GM19372 (cell line): ENCODE measurements around the gene MORN4.

Source experiments
- ATAC-seq: cut with Tn5 transposase; IDR thresholded peaks from one replicate; pipeline ENCODE4 v1.9.1; 2021; ENCODE audit warnings: mild to moderate bottlenecking, low read depth, moderate library complexity; ENCODE audit not compliant: unreplicated experiment

Gene MORN4

DNA sequence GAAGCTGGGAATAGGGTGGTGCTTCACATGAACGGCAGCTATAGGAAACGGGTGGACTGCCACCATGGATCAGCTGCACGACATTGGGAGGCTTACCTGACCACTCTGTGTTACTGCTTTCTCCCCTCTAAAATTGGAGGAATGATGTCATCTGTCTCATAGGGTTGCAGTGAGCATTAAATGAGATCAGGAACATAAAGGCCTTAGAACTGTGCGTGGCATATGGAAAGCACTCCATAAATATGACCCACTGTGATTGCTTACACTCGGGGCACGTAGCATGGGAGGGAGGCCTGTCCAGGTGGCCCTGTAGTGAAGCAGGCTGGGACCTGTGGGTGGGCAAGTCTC, 34.1 kb downstream of the MORN4 start:
- ATAC-seq = no peak

DNA sequence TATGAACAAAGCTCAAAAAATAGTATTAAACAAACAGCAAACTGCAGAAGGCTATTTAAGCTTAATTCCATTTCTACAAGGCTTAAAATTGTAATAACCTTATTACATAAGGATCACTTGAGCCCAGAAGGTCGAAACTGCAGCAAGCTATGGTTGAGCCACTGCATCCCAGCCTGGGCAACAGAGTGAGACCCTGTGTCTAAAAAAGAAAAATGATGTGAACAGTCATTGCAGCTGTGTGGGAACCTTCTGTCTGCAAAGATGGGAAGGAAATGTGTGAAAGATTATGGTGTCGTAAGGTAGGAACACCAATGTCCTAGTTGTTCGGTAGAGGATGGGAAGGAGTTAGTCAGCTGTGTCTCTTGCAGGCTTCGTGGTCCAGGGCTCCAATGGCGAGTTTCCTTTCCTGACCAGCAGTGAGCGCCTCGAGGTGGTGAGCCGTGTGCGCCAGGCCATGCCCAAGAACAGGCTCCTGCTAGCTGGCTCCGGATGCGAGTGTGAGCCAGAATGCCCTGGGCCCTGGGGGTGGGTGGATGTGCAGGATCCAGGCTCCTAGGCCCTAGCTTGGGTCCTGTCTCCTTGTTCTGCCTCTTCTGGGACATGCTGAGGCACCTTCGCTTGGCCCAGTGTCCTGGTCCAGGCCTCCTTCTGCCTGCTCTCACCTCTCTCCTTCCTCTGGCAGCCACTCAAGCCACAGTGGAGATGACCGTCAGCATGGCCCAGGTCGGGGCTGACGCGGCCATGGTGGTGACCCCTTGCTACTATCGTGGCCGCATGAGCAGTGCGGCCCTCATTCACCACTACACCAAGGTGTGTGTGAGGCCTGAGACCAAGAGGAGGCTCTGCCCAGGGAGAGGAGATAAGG, 34.7 kb downstream of the MORN4 start:
- ATAC-seq = no peak

GRCh38 chr10:97597778-97598177, 35.5 kb downstream of the MORN4 start:
- no peak for ATAC-seq

GRCh38 chr10:97596101-97597082, 36.9 kb downstream of the MORN4 start:
- ATAC-seq = no peak

GRCh38 chr10:97593421-97593820, 39.9 kb downstream of the MORN4 start:
- no peak for ATAC-seq

DNA sequence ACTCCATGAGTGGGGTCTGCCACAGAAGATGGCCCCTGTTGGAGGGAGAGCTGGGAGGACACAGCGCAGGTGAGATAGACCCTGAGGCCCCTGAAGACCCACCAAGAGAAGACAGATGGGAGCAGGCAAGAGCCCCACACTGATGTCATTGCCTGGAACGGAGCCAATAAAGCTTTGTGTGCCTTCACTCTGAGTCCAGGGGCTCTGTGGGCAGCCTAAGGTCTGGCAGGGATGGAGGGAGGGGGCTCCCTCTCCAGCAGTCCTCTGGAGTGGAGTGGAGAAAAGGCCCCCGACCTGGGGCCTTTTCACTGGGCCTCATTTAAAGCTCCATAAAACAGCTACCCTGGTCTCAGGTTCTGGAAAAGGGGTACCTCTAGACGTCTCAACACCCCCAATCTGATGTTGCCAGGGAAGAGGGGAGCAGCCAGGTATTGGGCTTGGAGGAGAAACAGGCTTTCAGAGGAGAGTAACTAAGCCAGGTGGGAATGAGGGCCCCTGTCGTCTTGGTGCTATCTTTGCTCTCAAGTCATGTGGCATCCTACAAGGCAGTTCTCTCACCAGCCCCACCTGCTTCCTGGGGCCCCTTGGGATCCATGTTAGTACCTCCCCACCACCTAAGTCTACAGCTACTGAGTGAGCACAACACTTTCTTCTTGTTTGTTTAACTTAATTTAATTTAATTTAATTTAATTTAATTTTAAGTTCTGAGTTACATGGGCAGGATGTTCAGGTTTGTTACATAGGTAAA, 42.4 kb downstream of the MORN4 start:
- ATAC-seq = no peak

- ATAC-seq = no peak
Observed at GRCh38 chr10:97590082-97590747, 43.1 kb downstream of the MORN4 start.

DNA sequence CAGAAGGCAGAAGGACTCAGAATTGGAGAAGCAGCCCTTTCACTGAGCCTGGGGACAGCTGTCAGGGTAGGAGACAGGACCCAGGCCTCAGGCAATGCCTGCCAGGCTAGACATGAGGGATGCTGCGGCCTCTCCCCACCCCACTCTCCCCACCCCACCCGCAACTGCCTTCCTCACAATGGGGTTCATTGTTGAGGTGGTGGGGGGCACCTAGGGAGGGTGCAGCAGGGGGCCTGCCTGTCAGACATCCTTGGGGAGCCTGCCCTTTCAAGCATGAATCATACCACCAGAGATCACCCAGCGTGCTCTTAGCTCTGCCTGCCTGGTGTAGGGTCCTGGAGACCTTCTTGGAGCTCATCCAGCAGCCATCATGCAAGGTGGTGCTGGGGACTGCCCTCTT, 43.8 kb downstream of the MORN4 start, which contains the start of gene C10orf62:
Gene C10orf62, plus strand, starts transcription at position 243 of the 400 bp plus-strand sequence. CDS start 177 bp downstream, outside the sequence.
- no peak for ATAC-seq

- no peak for ATAC-seq
Observed at GRCh38 chr10:97587183-97587582, 46.1 kb downstream of the MORN4 start.

GRCh38 chr10:97585439-97585811, 47.9 kb downstream of the MORN4 start:
- no peak for ATAC-seq

DNA sequence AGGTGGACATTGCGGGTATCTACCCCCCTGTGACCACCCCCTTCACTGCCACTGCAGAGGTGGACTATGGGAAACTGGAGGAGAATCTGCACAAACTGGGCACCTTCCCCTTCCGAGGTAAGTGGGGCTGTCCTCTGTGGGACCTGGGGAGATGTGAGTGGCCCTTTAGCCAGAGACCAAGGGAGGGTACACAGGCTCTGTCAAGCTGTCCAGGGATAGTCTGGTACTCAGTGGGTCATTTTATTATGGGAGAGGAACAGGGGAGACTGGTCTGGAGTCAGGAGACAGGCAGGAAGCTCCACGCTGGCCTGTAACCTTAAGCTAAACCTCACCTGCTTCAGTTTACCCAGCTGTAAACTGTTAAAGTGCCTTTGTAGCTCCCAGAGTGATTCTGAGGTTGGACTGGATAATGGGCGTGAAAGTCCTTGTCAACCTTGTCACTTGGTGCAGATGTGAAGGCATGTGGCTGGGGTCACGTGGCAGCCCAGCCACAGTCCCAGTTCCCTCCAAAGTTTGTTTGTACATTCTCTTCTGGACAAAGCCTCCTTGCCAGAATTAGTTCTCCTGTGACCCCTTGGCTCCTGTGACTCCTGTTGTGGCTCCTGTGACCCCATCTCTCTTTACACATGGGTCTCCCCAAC, 48.4 kb downstream of the MORN4 start:
- no peak for ATAC-seq

DNA sequence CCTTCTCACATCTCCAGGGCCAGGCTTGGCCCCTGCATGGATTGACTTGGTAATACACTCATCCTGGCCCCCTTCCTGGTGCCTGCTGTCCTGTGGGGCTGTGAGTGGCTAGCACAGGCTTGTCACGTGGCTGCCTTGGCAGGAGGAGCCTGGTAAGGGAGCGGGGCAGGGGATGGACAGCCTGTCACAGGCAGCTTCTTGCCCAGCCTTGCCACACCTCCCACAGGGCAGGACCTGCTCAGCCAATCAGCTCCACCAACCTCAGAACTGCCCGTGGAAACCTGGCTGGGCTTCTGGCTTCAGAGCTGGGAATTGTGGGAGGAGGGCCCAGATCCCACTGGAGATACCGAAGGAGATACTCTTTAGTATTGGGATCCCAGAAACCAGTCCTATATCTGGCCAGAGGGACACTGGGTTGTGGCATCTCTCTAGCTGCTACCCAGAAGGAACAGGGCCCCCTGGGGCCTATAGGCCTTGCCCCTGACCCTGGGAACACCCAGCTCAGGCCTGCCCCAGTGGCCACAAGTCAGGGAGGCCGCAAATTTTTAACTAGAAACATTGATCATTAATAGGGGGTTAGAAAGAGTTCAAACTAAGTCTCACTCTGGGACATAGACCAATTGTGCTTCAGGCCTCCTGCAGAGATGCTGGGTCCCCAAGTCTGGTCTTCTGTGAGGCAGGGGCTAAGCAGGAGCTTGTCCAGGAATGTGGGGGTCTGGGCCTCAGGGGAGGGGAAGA, 49.1 kb downstream of the MORN4 start, which contains the start of gene HOGA1:
Gene HOGA1, plus strand, starts transcription at position 330 of the 738 bp plus-strand sequence. Its CDS starts 315 bp downstream, at position 645.
- no peak for ATAC-seq

GRCh38 chr10:97583476-97583875, 49.8 kb downstream of the MORN4 start:
- ATAC-seq = no peak

- no peak for ATAC-seq
Observed at GRCh38 chr10:97582169-97582568, 51.1 kb downstream of the MORN4 start.

DNA sequence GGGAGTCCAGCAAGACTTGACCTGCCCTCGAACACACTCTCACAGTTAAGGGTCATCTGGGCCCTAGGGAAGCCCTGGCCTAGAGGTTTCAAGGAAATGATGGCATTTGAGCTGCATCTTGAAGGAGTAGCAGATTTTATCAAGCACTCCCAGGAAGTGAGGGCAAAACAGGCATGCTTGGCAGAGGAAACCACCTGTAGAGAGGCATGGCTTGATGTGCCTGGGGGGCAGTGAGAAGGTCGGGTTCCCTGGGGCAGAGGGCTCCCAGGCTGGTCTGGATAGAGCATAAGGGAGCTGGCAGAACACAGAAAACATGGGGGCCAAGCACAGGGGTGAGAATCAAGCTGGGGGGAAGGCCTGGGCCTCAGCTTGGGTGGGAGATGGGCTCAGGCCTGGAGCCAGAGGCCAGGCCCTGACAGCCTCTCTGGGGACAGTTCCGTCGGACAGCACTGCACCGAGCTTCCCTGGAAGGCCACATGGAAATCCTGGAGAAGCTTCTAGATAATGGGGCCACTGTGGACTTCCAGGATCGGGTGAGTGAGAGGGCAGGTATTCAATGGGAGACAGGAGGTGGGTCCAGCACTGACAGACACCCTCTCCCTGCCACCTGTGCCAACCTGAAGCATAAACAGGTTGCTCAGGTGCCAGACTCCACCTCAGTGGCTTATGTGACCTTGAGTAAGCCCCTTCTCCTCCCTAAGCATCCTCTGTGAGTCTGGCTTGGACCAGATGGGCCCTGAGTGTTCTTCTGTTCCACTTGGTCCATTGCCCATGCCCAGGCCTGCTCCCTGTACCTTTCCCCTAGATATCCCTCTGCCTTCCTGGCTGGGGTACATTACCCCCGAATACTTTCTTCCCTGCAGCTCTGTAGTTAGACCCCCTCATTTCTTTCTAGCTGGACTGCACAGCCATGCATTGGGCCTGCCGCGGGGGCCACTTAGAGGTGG, 52.6 kb downstream of the MORN4 start:
- no peak for ATAC-seq

DNA sequence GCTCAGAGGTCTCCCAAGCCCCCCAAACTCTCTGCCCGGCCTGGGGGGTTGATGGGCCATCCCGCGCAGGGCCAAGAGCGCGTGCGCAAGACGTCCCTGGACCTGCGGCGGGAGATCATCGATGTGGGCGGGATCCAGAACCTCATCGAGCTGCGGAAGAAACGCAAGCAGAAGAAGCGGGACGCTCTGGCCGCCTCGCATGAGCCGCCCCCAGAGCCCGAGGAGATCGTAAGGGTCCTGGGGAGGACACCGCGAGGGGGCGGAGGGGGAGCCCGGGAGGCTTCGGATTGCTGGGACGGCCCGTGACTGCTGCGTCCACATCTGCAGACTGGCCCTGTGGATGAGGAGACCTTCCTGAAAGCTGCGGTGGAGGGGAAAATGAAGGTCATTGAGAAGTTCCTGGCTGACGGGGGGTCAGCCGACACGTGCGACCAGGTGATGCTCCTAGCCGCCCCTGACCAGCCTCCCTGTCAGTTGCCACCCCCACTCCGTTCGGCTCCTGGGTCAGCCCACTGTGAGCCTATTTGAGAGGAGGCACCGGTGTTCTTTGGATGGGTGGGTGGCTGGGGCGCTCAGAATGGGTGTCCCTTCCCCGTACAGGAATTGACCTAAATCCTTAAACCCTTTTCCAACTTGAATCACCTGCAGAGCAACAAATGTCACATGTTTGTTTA, 55.0 kb downstream of the MORN4 start:
- ATAC-seq = no peak

DNA sequence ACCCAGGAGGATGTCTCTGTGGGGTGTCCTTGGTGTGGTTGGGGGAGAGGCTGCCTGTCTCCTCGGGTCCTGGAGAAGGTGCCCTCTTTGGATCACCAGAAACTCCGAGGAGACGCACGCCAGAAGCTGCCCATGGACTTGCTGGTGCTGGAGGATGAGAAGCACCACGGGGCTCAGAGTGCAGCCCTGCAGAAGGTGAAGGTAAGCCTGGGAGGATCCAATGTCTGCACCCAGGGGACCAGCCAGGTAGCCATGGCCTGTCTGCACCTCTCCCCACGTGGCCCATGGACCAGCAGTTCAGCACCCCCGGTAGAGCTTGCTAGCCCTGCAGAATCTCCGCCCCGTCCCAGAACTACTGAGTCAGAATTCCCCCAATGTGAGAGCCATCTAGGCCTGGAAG, 55.6 kb downstream of the MORN4 start:
- ATAC-seq = no peak
